Panc1 (cell line): ENCODE results near the gene TST.

Source experiments
- TF ChIP-seq, protein P1 (sequence below): fragments of 450-650 bp; IDR thresholded peaks from 2 replicates; pipeline ENCODE4 v1.5.1; 2017; ENCODE audit warnings: mild to moderate bottlenecking
- TF ChIP-seq, protein P2 (sequence below), 2 experiments: IDR thresholded peaks; 2 replicates each; pipeline ENCODE4 v1.6.1; 2011 to 2012; ENCODE audit warnings: low read depth in 2 of 2, control low read depth in 1 of 2, low read length in 1 of 2, mild to moderate bottlenecking in 1 of 2, moderate library complexity in 1 of 2; ENCODE audit not compliant: insufficient read depth in 1 of 2

DNA sequence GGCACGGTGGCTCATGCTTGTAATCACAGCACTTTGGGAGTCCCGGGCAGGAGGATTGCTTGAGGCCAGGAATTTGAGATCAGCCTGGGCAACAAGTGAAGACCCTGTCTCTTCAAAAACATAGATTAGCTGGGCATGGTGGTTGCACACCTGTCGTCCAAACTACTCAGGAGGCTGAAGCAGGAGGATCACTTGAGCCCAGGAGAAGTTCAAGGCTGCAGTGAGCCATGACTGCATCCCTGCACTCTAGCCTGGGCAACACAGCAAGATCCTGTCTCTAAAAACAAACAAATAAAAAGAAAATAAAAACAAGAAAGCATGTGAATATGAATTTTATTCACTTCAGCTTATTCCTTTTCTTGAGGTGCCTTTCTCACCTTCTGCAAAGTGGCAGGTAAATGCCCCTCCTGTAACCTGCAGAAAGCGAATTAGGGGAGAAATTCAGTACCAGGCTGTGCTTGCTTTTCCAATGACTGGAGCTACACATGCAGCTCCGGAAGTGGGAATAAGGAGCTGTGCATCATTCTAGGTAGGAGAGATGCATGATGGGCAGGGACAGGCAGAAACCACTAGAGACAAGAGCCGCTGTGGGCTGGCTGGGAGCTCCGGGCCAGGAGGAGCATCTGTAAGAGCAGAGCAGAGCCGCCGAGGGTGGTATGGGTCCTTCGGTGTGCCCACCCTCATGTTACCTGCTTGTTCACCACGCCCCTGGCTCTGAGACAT is 17.6 kb upstream of the TST start:
- TF ChIP-seq, protein P1, sequence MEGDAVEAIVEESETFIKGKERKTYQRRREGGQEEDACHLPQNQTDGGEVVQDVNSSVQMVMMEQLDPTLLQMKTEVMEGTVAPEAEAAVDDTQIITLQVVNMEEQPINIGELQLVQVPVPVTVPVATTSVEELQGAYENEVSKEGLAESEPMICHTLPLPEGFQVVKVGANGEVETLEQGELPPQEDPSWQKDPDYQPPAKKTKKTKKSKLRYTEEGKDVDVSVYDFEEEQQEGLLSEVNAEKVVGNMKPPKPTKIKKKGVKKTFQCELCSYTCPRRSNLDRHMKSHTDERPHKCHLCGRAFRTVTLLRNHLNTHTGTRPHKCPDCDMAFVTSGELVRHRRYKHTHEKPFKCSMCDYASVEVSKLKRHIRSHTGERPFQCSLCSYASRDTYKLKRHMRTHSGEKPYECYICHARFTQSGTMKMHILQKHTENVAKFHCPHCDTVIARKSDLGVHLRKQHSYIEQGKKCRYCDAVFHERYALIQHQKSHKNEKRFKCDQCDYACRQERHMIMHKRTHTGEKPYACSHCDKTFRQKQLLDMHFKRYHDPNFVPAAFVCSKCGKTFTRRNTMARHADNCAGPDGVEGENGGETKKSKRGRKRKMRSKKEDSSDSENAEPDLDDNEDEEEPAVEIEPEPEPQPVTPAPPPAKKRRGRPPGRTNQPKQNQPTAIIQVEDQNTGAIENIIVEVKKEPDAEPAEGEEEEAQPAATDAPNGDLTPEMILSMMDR: no peak
- TF ChIP-seq, protein P2, sequence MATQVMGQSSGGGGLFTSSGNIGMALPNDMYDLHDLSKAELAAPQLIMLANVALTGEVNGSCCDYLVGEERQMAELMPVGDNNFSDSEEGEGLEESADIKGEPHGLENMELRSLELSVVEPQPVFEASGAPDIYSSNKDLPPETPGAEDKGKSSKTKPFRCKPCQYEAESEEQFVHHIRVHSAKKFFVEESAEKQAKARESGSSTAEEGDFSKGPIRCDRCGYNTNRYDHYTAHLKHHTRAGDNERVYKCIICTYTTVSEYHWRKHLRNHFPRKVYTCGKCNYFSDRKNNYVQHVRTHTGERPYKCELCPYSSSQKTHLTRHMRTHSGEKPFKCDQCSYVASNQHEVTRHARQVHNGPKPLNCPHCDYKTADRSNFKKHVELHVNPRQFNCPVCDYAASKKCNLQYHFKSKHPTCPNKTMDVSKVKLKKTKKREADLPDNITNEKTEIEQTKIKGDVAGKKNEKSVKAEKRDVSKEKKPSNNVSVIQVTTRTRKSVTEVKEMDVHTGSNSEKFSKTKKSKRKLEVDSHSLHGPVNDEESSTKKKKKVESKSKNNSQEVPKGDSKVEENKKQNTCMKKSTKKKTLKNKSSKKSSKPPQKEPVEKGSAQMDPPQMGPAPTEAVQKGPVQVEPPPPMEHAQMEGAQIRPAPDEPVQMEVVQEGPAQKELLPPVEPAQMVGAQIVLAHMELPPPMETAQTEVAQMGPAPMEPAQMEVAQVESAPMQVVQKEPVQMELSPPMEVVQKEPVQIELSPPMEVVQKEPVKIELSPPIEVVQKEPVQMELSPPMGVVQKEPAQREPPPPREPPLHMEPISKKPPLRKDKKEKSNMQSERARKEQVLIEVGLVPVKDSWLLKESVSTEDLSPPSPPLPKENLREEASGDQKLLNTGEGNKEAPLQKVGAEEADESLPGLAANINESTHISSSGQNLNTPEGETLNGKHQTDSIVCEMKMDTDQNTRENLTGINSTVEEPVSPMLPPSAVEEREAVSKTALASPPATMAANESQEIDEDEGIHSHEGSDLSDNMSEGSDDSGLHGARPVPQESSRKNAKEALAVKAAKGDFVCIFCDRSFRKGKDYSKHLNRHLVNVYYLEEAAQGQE (IDR thresholded peaks at IDR 0.05; ENCODE audit: insufficient read depth in 1 of 2, low read depth in 2 of 2, low read length in 1 of 2): no peak
